PC-9 (cell line): ENCODE data around the gene PLA2G4D.

Source experiments
- EZH2 ChIP-seq: fragments of 200-600 bp; sonication (generic); IDR thresholded peaks from 2 replicates; pipeline ENCODE4 v1.8.0; 2017; ENCODE audit warnings: antibody characterized with exemption, low read depth
- TF ChIP-seq, protein P1 (sequence below): fragments of 200-600 bp; sonication (generic); conservative IDR thresholded peaks from 2 replicates; pipeline ENCODE4 v1.6.1; 2017; ENCODE audit warnings: mixed run types, antibody characterized with exemption, mild to moderate bottlenecking, moderate library complexity

DNA sequence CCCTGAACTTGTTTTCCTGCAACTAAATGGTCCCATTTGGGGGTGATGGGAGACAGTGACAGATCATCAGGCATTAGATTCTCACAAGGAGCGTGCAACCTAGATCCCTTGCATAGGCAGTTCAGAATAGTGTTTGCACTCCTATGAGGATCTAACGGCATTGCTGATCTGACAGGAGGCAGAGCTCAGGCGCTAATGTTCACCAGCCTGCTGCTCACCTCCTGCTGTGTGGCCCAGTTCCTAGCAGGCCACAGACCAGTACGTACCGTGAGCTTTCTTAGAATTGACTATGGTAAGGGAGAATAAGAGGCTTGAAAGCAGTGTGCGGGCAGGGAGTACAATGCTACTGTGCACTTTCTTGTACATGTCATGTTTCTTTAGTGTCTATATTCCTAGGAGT, 56.0 kb downstream of the PLA2G4D start:
- TF ChIP-seq, protein P1, sequence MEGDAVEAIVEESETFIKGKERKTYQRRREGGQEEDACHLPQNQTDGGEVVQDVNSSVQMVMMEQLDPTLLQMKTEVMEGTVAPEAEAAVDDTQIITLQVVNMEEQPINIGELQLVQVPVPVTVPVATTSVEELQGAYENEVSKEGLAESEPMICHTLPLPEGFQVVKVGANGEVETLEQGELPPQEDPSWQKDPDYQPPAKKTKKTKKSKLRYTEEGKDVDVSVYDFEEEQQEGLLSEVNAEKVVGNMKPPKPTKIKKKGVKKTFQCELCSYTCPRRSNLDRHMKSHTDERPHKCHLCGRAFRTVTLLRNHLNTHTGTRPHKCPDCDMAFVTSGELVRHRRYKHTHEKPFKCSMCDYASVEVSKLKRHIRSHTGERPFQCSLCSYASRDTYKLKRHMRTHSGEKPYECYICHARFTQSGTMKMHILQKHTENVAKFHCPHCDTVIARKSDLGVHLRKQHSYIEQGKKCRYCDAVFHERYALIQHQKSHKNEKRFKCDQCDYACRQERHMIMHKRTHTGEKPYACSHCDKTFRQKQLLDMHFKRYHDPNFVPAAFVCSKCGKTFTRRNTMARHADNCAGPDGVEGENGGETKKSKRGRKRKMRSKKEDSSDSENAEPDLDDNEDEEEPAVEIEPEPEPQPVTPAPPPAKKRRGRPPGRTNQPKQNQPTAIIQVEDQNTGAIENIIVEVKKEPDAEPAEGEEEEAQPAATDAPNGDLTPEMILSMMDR: no peak
- TF ChIP-seq EZH2: no peak
